Parathyroid adenoma (tissue), 2 donors: Measurements from ENCODE around the gene ZBTB9.
A peak's percentile ranks its signal among the peaks of the same experiment; 100 is the strongest.

ENCODE experiments used
- H2AFZ ChIP-seq: fragments of 300-600 bp; sonication (generic); one replicate; pipeline ENCODE4 v1.7.0; 2017; ENCODE audit warnings: antibody characterized with exemption, mild to moderate bottlenecking
- H3K27ac ChIP-seq: fragments of 300-600 bp; sonication (generic); one replicate; pipeline ENCODE4 v1.7.0; 2017
- H3K27me3 ChIP-seq: fragments of 300-600 bp; sonication (generic); one replicate; pipeline ENCODE4 v1.7.0; 2017; ENCODE audit warnings: low read length; ENCODE audit not compliant: control insufficient read depth, insufficient read depth
- H3K36me3 ChIP-seq: fragments of 300-600 bp; sonication (generic); one replicate; pipeline ENCODE4 v1.7.0; 2017; ENCODE audit warnings: low read length; ENCODE audit not compliant: control insufficient read depth, insufficient read depth
- H3K4me1 ChIP-seq: fragments of 300-600 bp; sonication (generic); one replicate; pipeline ENCODE4 v1.7.0; 2017; ENCODE audit warnings: control low read depth
- H3K4me2 ChIP-seq: fragments of 300-600 bp; sonication (generic); one replicate; pipeline ENCODE4 v1.7.0; 2017; ENCODE audit warnings: low read length
- H3K4me3 ChIP-seq: fragments of 300-600 bp; sonication (generic); one replicate; pipeline ENCODE4 v1.7.0; 2017; ENCODE audit warnings: low read depth, low read length
- H3K79me2 ChIP-seq: fragments of 300-600 bp; sonication (generic); one replicate; pipeline ENCODE4 v1.7.0; 2017; ENCODE audit warnings: control low read depth
- H3K9ac ChIP-seq: fragments of 300-600 bp; sonication (generic); one replicate; pipeline ENCODE4 v1.7.0; 2017; ENCODE audit warnings: mild to moderate bottlenecking
- H3K9me3 ChIP-seq: fragments of 300-600 bp; sonication (generic); one replicate; pipeline ENCODE4 v1.7.0; 2017; ENCODE audit warnings: low read length; ENCODE audit not compliant: control insufficient read depth
- TF ChIP-seq, protein P1 (sequence below): fragments of 300-600 bp; sonication (generic); IDR thresholded peaks from one replicate; pipeline ENCODE4 v1.7.0; 2017; ENCODE audit warnings: antibody characterized with exemption, mild to moderate bottlenecking
- donor health status: primary hyperparathyroidism.

ZBTB9 gene

DNA sequence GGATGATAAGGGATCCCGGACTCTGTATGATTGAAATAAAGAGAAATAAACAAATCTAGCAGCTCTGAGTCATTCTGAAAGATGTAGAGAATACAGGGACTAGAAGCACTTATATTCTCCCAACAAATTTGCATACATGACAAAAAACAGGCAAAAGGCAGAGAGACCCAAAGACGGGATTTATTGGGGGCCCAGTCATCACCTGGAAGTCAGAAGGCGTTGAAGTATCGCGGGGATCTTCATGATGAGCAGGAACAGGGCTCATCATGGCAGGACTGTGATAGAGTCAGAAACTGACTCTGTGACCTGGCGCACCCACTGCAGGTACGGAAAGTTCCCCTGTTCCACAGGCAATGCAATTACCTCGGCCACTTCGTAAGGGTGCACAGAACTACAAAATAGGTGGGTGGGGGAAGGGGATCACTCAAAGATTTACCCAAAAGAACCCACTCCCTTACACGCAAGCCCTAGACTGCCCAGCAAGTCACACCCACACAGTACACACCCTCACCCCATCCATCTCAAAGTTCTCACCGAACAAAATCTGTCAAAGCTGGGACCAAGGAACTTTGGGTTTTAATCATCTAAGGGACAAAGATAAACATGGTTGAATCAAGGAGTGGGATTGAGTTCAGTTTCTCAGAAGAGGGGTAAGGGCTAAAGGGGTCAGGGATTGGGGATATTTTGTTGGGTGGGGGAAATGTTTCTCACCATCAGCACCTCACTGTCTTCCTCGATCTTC lies 37.8 kb upstream of the ZBTB9 start:
- H3K27me3 ChIP-seq: no peaks in the 10 kb centered on the region
- H3K79me2 ChIP-seq: peaks cover 14% of the 10 kb centered on the region
- peak overlapping the region; percentile 81 for H3K4me3 ChIP-seq
- H2AFZ ChIP-seq: no peak overlapping the region
- peaks cover 28% of the 10 kb centered on the region for H3K4me1 ChIP-seq
- no peak overlapping the region for H3K9ac ChIP-seq
- H3K4me2 ChIP-seq: peak overlapping the region; percentile 69
- peak overlapping the region; percentile 91 for H3K27ac ChIP-seq
- no peaks in the 10 kb centered on the region for H3K9me3 ChIP-seq
- no peaks in the 10 kb centered on the region for H3K36me3 ChIP-seq
- TF ChIP-seq, protein P1, sequence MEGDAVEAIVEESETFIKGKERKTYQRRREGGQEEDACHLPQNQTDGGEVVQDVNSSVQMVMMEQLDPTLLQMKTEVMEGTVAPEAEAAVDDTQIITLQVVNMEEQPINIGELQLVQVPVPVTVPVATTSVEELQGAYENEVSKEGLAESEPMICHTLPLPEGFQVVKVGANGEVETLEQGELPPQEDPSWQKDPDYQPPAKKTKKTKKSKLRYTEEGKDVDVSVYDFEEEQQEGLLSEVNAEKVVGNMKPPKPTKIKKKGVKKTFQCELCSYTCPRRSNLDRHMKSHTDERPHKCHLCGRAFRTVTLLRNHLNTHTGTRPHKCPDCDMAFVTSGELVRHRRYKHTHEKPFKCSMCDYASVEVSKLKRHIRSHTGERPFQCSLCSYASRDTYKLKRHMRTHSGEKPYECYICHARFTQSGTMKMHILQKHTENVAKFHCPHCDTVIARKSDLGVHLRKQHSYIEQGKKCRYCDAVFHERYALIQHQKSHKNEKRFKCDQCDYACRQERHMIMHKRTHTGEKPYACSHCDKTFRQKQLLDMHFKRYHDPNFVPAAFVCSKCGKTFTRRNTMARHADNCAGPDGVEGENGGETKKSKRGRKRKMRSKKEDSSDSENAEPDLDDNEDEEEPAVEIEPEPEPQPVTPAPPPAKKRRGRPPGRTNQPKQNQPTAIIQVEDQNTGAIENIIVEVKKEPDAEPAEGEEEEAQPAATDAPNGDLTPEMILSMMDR: no peak

DNA sequence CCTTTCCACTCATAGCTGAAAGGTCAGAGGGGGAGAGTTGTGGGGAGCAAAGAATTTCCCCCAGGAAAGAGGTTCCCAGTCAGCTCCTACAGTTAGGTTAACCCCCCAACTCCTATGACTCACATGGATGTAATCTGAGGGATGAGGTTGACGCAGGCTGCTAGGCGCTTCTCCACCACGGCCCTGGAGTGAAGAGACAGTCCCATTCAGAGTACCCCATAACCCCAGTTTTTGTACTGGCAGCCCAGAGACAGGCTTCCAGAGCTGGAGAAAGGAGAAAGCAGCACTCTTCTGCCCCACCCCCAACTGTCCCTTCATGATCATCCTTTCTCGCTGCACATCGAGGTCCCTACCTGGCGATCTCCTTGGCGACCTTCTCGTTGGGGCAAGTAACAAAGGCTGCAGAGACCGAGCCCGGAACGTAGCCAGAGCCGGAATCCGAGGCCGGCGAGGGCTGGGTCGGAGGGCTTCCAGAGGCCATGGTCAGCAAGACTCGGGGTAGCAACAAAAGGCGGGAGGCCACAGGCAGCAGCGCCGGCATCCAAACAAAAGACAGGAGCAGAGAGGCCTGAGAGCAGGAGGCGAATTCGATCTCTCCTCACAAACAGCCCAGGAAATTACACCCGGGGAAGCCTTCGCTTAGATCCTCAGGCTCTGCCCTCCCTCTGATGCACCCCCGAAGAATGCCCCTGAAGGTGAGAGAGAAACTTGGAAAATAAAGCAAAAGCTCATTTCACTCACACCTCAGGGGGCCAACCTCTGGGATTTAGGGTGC lies 37.1 kb upstream of the ZBTB9 start:
- TF ChIP-seq, protein P1: no peak
- peak overlapping the region; percentile 74 for H3K9ac ChIP-seq
- peaks cover 25% of the 10 kb centered on the region for H3K4me1 ChIP-seq
- no peaks in the 10 kb centered on the region for H3K36me3 ChIP-seq
- peak overlapping the region; percentile 81 for H3K4me3 ChIP-seq
- H2AFZ ChIP-seq: peak overlapping the region; percentile 91
- peaks cover 10% of the 10 kb centered on the region for H3K79me2 ChIP-seq
- peak overlapping the region; percentile 69 for H3K4me2 ChIP-seq
- peak overlapping the region; percentile 91 for H3K27ac ChIP-seq
- no peaks in the 10 kb centered on the region for H3K9me3 ChIP-seq
- H3K27me3 ChIP-seq: no peaks in the 10 kb centered on the region

DNA sequence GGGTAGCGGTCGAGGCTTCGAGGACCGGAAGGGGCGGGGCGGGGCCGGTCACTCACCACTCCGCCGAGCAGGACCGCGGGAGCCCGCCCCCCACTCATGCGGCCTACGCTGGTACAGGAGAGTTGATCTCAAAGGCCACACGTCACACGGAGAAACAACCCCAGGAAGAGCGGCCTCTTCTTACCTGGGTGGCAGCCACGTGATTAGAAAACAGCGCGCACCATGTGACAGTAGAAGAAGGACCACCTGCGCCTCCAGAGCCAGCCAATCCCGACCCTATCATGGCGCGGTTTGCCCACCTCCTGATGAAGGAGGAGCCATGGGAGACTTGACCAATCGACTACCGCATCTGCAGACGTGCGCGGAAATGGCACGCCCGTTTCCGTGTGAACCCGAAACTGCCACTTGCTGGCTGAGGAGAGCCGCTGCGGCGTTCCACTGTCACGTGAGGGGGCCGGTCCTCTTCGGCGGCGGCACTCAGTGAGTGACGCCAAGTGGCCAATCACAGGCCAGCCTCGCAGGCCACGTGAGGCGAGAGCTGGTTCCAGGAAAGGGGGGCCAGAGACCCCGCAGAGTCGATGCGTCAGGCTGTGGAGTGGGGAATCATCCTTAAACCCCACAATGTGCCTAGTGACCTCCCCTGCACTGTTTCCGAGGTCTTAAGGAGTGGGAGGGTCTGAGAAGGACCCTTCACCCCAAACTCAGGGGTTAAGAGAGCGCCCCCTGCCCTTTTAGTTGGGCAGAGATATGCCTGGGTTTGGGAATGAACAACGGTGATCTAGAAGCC lies 36.3 kb upstream of the ZBTB9 start, which contains the start of gene CUTA:
TSS of gene CUTA (minus strand) at position 205 of the 787 bp plus-strand sequence. CDS start at position 98, 107 bp downstream.
- Histone ChIP-seq H3K36me3 (no peaks in the 10 kb centered on the region), H2AFZ (peak within 1 kb of the TSS; percentile 91), H3K79me2 (peaks cover 9% of the 10 kb centered on the region), H3K4me1 (peaks cover 19% of the 10 kb centered on the region), H3K4me2 (peak within 1 kb of the TSS; percentile 89), H3K27me3 (no peaks in the 10 kb centered on the region), H3K9me3 (no peaks in the 10 kb centered on the region), H3K27ac (peak within 1 kb of the TSS; percentile 91), H3K9ac (peak within 1 kb of the TSS; percentile 74), H3K4me3 (peak within 1 kb of the TSS; percentile 81)
- TF ChIP-seq, protein P1: peak; percentile 49

DNA sequence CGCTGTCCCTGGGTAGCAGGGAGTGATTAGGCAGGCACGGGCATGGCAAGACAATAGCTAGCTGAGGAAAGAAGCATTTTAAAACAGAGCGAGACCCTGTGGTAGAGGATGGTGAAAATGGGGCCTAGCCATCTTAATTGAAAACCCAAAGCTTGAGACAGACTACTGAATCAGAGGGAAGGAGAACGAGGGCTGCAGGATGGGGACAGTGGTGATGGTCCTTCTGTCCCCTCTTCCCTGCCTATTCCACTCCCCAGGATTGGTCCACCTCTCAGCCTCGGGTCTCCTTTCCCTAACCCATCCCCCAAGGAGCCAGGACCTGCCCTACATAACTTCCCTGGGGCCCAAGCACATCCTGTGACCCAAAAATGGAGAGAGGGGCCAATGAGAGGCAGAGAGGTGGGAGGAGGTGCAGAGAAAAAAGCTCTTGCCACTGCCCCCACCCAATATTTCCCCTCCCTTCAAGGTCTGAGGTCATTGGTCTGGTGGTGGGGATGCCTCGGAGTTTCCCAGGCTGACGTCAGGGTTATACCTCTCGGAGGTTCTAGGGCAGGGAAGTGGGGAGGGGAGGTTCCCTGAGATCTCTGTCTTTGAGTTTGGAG lies 35.6 kb upstream of the ZBTB9 start:
- Histone ChIP-seq H3K4me1 (peaks cover 17% of the 10 kb centered on the region), H3K9ac (no peak overlapping the region), H3K4me2 (peak overlapping the region; percentile 89), H3K27me3 (no peaks in the 10 kb centered on the region), H3K36me3 (no peaks in the 10 kb centered on the region), H3K27ac (peak overlapping the region; percentile 91), H3K9me3 (no peaks in the 10 kb centered on the region), H2AFZ (peak overlapping the region; percentile 85), H3K4me3 (peak overlapping the region; percentile 81), H3K79me2 (peaks cover 9% of the 10 kb centered on the region)
- TF ChIP-seq, protein P1: no peak
